Uterus (tissue), 2 donors: ENCODE results near the gene GPR137.

Experiments
- POLR2A ChIP-seq, 2 donors: fragments of 450-650 bp; IDR thresholded peaks; one replicate each; pipeline ENCODE4 v1.6.1; 2016; ENCODE audit warnings: antibody characterized with exemption in 2 of 2, mild to moderate bottlenecking in 1 of 2, moderate library complexity in 1 of 2
- TF ChIP-seq, protein P1 (sequence below), 4 experiments: fragments of 200-600 bp in 2 of 4; fragments of 450-650 bp in 2 of 4; sonication (generic) in 2 of 4; IDR thresholded peaks; one replicate each; pipeline ENCODE4 v1.5.1; 2016 to 2019; ENCODE audit warnings: antibody characterized with exemption in 4 of 4, mild to moderate bottlenecking in 2 of 4, moderate library complexity in 1 of 4

DNA sequence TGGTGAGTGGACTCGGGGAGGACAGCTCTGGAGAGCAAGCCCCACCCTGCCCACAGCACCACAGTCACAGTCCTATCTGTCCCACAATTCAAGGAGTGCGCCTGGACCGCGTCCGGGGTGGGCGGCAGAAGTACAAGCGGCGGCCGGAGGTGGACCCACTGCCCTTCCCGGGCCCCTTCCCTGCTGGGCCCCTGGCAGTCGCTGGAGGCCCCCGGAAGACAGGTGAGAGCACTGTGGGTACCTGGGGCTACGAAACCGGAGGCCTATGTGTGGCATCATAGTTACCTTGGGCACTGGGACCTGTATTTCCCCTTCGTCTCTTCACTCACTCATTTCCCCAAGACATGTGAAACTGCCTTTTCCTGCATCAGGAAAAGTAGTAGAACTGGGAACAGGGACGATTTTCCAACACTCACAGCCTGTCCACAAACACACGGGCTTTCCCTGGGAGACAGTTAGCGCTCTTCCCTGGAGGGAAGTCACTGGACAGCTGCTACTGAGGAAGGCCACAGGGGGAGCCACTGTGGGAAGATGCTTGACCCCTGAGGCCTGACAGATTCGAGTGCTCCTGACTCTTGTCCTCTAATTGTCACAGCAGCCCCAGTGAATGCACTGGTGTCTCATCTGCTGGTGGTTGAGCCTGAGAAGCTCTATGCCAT is 28.6 kb downstream of the GPR137 start:
- TF ChIP-seq, protein P1, sequence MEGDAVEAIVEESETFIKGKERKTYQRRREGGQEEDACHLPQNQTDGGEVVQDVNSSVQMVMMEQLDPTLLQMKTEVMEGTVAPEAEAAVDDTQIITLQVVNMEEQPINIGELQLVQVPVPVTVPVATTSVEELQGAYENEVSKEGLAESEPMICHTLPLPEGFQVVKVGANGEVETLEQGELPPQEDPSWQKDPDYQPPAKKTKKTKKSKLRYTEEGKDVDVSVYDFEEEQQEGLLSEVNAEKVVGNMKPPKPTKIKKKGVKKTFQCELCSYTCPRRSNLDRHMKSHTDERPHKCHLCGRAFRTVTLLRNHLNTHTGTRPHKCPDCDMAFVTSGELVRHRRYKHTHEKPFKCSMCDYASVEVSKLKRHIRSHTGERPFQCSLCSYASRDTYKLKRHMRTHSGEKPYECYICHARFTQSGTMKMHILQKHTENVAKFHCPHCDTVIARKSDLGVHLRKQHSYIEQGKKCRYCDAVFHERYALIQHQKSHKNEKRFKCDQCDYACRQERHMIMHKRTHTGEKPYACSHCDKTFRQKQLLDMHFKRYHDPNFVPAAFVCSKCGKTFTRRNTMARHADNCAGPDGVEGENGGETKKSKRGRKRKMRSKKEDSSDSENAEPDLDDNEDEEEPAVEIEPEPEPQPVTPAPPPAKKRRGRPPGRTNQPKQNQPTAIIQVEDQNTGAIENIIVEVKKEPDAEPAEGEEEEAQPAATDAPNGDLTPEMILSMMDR (IDR thresholded peaks at IDR 0.05): no peak
- TF ChIP-seq POLR2A (IDR thresholded peaks at IDR 0.05): no peak
